Measurements from ENCODE around the gene EMC8. TPM values are rescaled to one million over a fixed set of nuclear protein-coding genes. Genes with fewer than 3 reads are reported as not detected.

The EMC8 gene
- total and polyA plus RNA-seq, 8 donors, result 19.4 to 29.1 (median 25.3) TPM

GRCh38 chr16:85755929-85756768 is 43.2 kb downstream of the EMC8 start:
- peaks cover 0 to 32% of the 10 kb centered on the region in 2 donors for H3K27me3 ChIP-seq
- H3K9me3 ChIP-seq, result no peaks in the 10 kb centered on the region
- no peak for ATAC-seq
- intact Hi-C loops (cut with DNase I), result no loop called here
- H3K4me1 ChIP-seq, result peaks cover 7 to 31% of the 10 kb centered on the region in 2 donors
- H3K27ac ChIP-seq, result no peak overlapping the region
- H3K36me3 ChIP-seq, result no peaks in the 10 kb centered on the region
- peak in 1 of 4 donors; percentile 61 for DNase-seq
- H3K4me3 ChIP-seq, result no peak overlapping the region
- TF ChIP-seq, protein P1, sequence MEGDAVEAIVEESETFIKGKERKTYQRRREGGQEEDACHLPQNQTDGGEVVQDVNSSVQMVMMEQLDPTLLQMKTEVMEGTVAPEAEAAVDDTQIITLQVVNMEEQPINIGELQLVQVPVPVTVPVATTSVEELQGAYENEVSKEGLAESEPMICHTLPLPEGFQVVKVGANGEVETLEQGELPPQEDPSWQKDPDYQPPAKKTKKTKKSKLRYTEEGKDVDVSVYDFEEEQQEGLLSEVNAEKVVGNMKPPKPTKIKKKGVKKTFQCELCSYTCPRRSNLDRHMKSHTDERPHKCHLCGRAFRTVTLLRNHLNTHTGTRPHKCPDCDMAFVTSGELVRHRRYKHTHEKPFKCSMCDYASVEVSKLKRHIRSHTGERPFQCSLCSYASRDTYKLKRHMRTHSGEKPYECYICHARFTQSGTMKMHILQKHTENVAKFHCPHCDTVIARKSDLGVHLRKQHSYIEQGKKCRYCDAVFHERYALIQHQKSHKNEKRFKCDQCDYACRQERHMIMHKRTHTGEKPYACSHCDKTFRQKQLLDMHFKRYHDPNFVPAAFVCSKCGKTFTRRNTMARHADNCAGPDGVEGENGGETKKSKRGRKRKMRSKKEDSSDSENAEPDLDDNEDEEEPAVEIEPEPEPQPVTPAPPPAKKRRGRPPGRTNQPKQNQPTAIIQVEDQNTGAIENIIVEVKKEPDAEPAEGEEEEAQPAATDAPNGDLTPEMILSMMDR (IDR thresholded peaks at IDR 0.05), result no peak

GRCh38 chr16:85754413-85754812 is 44.9 kb downstream of the EMC8 start:
- H3K27ac ChIP-seq, result no peak overlapping the region
- intact Hi-C loops (cut with DNase I), result no loop called here
- peaks cover 12 to 40% of the 10 kb centered on the region in 2 donors for H3K4me1 ChIP-seq
- DNase-seq (no peak), ATAC-seq (peak; percentile 4)
- H3K4me3 ChIP-seq, result no peak overlapping the region
- TF ChIP-seq, protein P1 (IDR thresholded peaks at IDR 0.05), result no peak
- H3K36me3 ChIP-seq, result no peaks in the 10 kb centered on the region
- H3K9me3 ChIP-seq, result no peaks in the 10 kb centered on the region
- H3K27me3 ChIP-seq, result peaks cover 0 to 31% of the 10 kb centered on the region in 2 donors

DNA sequence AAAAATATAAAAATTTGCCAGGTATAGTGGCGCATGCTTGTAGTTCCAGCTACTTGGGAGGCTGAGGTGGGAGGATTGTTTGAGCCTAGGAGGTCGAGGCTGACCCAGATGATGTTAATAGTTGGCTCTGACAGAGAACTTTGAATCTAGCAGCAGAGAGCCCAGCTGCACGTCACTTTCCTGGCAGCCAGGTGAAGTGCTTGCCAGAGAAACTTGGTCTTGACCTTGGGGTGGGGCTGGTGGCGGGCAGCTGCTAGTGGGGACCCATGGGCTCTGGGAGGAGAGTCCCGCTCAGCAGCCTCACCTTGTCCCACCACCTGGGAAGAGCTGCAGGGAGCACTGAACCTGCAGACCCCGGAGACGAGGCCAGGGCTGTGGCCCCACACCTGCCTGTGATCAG is 45.4 kb downstream of the EMC8 start:
- TF ChIP-seq, protein P1 (IDR thresholded peaks at IDR 0.05), result no peak

GRCh38 chr16:85753559-85753958 is 45.8 kb downstream of the EMC8 start:
- Histone ChIP-seq H3K36me3 (no peaks in the 10 kb centered on the region), H3K27me3 (peaks cover 0 to 30% of the 10 kb centered on the region in 2 donors), H3K9me3 (no peaks in the 10 kb centered on the region), H3K4me1 (peaks cover 12 to 32% of the 10 kb centered on the region in 2 donors), H3K27ac (no peak overlapping the region), H3K4me3 (no peak overlapping the region)
- intact Hi-C loops (cut with DNase I), result no loop called here
- DNase-seq (no peak), ATAC-seq (no peak)
- TF ChIP-seq, protein P1 (IDR thresholded peaks at IDR 0.05), result no peak

More for the DNA sequence above, 45.4 kb downstream of the EMC8 start:
- no peaks in the 10 kb centered on the region for H3K9me3 ChIP-seq
- ATAC-seq, result no peak
- no peak for DNase-seq
- H3K4me3 ChIP-seq, result no peak overlapping the region
- peaks cover 12 to 36% of the 10 kb centered on the region in 2 donors for H3K4me1 ChIP-seq
- intact Hi-C loops (cut with DNase I), result no loop called here
- H3K27ac ChIP-seq, result no peak overlapping the region
- no peaks in the 10 kb centered on the region for H3K36me3 ChIP-seq
- peaks cover 0 to 30% of the 10 kb centered on the region in 2 donors for H3K27me3 ChIP-seq

All from left lung (tissue), 10 donors.